Hepatocyte (in vitro differentiated cells): ENCODE results near the gene ZNF860.

Source experiments
- EZH2 ChIP-seq: fragments of 200-600 bp; sonication (generic); IDR thresholded peaks from 2 replicates; pipeline ENCODE4 v1.6.1; 2016; ENCODE audit warnings: antibody characterized with exemption, mild to moderate bottlenecking, borderline replicate concordance
- EZH2phosphoT487 ChIP-seq: fragments of 200-600 bp; sonication (generic); IDR thresholded peaks from one replicate; pipeline ENCODE4 v1.6.1; 2018; ENCODE audit warnings: antibody characterized with exemption, mild to moderate bottlenecking, low read depth, moderate library complexity; ENCODE audit not compliant: unreplicated experiment, severe bottlenecking
- TF ChIP-seq, protein P1 (sequence below): fragments of 200-600 bp; sonication (generic); IDR thresholded peaks from 2 replicates; pipeline ENCODE4 v1.5.1; 2016; ENCODE audit warnings: antibody characterized with exemption, mild to moderate bottlenecking; ENCODE audit not compliant: poor library complexity

- TF ChIP-seq, protein P1, sequence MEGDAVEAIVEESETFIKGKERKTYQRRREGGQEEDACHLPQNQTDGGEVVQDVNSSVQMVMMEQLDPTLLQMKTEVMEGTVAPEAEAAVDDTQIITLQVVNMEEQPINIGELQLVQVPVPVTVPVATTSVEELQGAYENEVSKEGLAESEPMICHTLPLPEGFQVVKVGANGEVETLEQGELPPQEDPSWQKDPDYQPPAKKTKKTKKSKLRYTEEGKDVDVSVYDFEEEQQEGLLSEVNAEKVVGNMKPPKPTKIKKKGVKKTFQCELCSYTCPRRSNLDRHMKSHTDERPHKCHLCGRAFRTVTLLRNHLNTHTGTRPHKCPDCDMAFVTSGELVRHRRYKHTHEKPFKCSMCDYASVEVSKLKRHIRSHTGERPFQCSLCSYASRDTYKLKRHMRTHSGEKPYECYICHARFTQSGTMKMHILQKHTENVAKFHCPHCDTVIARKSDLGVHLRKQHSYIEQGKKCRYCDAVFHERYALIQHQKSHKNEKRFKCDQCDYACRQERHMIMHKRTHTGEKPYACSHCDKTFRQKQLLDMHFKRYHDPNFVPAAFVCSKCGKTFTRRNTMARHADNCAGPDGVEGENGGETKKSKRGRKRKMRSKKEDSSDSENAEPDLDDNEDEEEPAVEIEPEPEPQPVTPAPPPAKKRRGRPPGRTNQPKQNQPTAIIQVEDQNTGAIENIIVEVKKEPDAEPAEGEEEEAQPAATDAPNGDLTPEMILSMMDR: no peak
- TF ChIP-seq EZH2 (no peak), EZH2phosphoT487 (no peak)
Measured at GRCh38 chr3:31962801-31963205, 18.7 kb upstream of the ZNF860 start.
